GM12878 (cell line): ENCODE results near the gene PPIE. TPM values are rescaled to one million over a fixed set of nuclear protein-coding genes. Genes with fewer than 3 reads are reported as not detected.
"Not testable (repeated sequence)": the region's sequence is repeated elsewhere in the genome, so short reads cannot be mapped to it uniquely, and the experiment has no call there.

Experiments
- ATAC-seq: fragments of 200-7000 bp; cut with Tn5 transposase; 3 replicates; pipeline ENCODE4 v1.9.1; 2020; ENCODE audit warnings: mild to moderate bottlenecking, moderate library complexity
- BruUV-seq: library from RNA; stranded (reverse); fragments of 400-500 nt; replicated peaks from 2 replicates; lab custom pipeline; 2021; lab: Mats Ljungman, UMichigan
- CTCF ChIA-PET: fragments of 300-600 bp; sonication (Branson Sonifier 250); formaldehyde crosslinking; extraction: SDS; loops from one replicate; lab custom pipeline; 2021; ENCODE audit warnings: inconsistent platforms; lab: Yijun Ruan, JAX
- POLR2A ChIA-PET: fragments of 350-600 bp; formaldehyde crosslinking; extraction: SDS; loops from one replicate; lab custom pipeline; 2021; ENCODE audit warnings: inconsistent platforms; lab: Charles Lee
- RAD21 ChIA-PET: fragments of 300-600 bp; sonication (Branson Sonifier 250); formaldehyde crosslinking; loops from one replicate; lab custom pipeline; 2023; ENCODE audit warnings: antibody characterized with exemption; ENCODE audit not compliant: unreplicated experiment; lab: Charles Lee
- SMC1A ChIA-PET: fragments of 300-600 bp; sonication (Branson Sonifier 250); formaldehyde crosslinking; loops from one replicate; lab custom pipeline; 2023; ENCODE audit not compliant: unreplicated experiment, uncharacterized antibody; lab: Charles Lee
- DNase-seq: peaks from one replicate; pipeline ENCODE4 v3.0.0-alpha.2; 2011; ENCODE audit warnings: low read depth, low spot score
- FAIRE-seq: peaks from 3 replicates; lab custom pipeline; 2011; peaks lifted over from hg19 to GRCh38; lab: Jason Lieb, UNC
- H2AFZ ChIP-seq: 2 replicates; pipeline ENCODE4 v1.6.0; 2011; ENCODE audit warnings: low read depth, low read length, control low read depth; ENCODE audit not compliant: control insufficient read depth
- H3K27ac ChIP-seq: 2 replicates; pipeline ENCODE4 v1.5.1; 2011; ENCODE audit warnings: control low read depth; ENCODE audit not compliant: control insufficient read depth, insufficient read depth
- H3K27me3 ChIP-seq, 2 experiments: replicated peaks in 1 of 2; 2 replicates each; pipeline versions ENCODE4 v1.6.0 to v1.6.1; 2011; ENCODE audit warnings: low read length in 1 of 2; ENCODE audit not compliant: control insufficient read depth in 2 of 2, insufficient read depth in 2 of 2
- H3K36me3 ChIP-seq, 2 experiments: 2 replicates each; pipeline ENCODE4 v1.5.1; 2011; ENCODE audit warnings: low read length in 1 of 2; ENCODE audit not compliant: control insufficient read depth in 2 of 2, insufficient read depth in 2 of 2
- H3K4me1 ChIP-seq: 2 replicates; pipeline ENCODE4 v1.6.1; 2011; ENCODE audit warnings: mild to moderate bottlenecking, low read length, moderate library complexity, mixed read lengths; ENCODE audit not compliant: control insufficient read depth, insufficient read depth
- H3K4me2 ChIP-seq: 2 replicates; pipeline ENCODE4 v1.6.0; 2011; ENCODE audit warnings: control low read depth; ENCODE audit not compliant: control insufficient read depth, insufficient read depth
- H3K4me3 ChIP-seq: fragments of 200-600 bp; sonication (generic); 2 replicates; pipeline ENCODE4 v1.5.1; 2016
- H3K79me2 ChIP-seq: 2 replicates; pipeline ENCODE4 v1.6.0; 2011; ENCODE audit warnings: low read length; ENCODE audit not compliant: control insufficient read depth, insufficient read depth
- H3K9ac ChIP-seq: 2 replicates; pipeline ENCODE4 v1.8.0; 2011; ENCODE audit warnings: low read length, control low read depth, mixed read lengths; ENCODE audit not compliant: control insufficient read depth, insufficient read depth
- H3K9me3 ChIP-seq: replicated peaks from 3 replicates; pipeline ENCODE4 v1.5.1; 2011; ENCODE audit warnings: mild to moderate bottlenecking, low read length; ENCODE audit not compliant: control insufficient read depth, insufficient read depth
- H4K20me1 ChIP-seq: 2 replicates; pipeline ENCODE4 v1.6.0; 2011; ENCODE audit not compliant: control insufficient read depth, insufficient read depth
- CBFB ChIP-seq: IDR thresholded peaks from 2 replicates; pipeline ENCODE4 v1.6.1; 2016; ENCODE audit warnings: antibody characterized with exemption, low read depth
- HCFC1 ChIP-seq: fragments of 150-350 bp; IDR thresholded peaks from 2 replicates; pipeline ENCODE4 v1.6.1; 2014; ENCODE audit warnings: low read length
- POLR2A ChIP-seq: IDR thresholded peaks from 2 replicates; pipeline ENCODE4 v1.6.1; 2011; ENCODE audit warnings: low read depth, mild to moderate bottlenecking, low read length
- POLR2AphosphoS5 ChIP-seq: IDR thresholded peaks from 2 replicates; pipeline ENCODE4 v1.6.1; 2011; ENCODE audit warnings: mild to moderate bottlenecking, low read length, inconsistent platforms
- TCF12 ChIP-seq: IDR thresholded peaks from 2 replicates; pipeline ENCODE4 v1.6.1; 2011; ENCODE audit warnings: low read depth, mild to moderate bottlenecking, low read length
- WGBS: methylation state at CpG from one replicate; pipeline ENCODE4 v1.1.6; 2016; ENCODE audit warnings: low lambda C conversion rate; ENCODE audit not compliant: insufficient replicate concordance, insufficient coverage; ENCODE audit errors: missing lambda C conversion rate; 5-methylcytosine and 5-hydroxymethylcytosine counted together
- in situ Hi-C: fragments of 300-500 bp; cut with MboI; formaldehyde crosslinking; loops from 9 replicates; pipeline ENCODE4 v1.14.3; 2018; ENCODE audit warnings: mixed read lengths
- intact Hi-C: fragments of 100-400 bp; cut with micrococcal nuclease; formaldehyde crosslinking; loops from one replicate; pipeline ENCODE4 v1.14.2; 2022; ENCODE audit not compliant: unreplicated experiment
- polyA plus RNA-seq, 11 experiments: library from polyadenylated mRNA; depleted of rRNA in 4 of 11; unstranded in 6 of 11; stranded (reverse) in 5 of 11; fragments of >200 nt; fragmentation: Nextera tagmentation in 4 of 11; fragmentation: Illumina TruSeq in 1 of 11; extraction: Ambion mirVana in 4 of 11; extraction: Trizol in 1 of 11; gene quantifications; 1 replicate in 1 of 11; 2 replicates in 10 of 11; pipeline versions ENCODE4 v1.2.1 to v1.2.3, GENCODE V29; 2011 to 2016; ENCODE audit warnings: inconsistent platforms in 2 of 11, missing spikeins in 2 of 11, low read depth in 1 of 11
- total RNA-seq, 4 experiments: library from RNA; depleted of rRNA in 3 of 4; stranded (reverse); fragments of >200 nt in 3 of 4; fragmentation: Illumina TruSeq in 1 of 4; extraction: Trizol in 1 of 4; gene quantifications; 2 replicates each; pipeline versions ENCODE4 v1.2.1 to v1.2.3, GENCODE V29; 2013 to 2021
- TF ChIP-seq, protein P1 (sequence below): IDR thresholded peaks from 2 replicates; pipeline ENCODE4 v1.6.1; 2011; ENCODE audit warnings: low read depth, mild to moderate bottlenecking, low read length, moderate library complexity, borderline replicate concordance; ENCODE audit errors: extremely low read depth
- TF ChIP-seq, protein P2 (sequence below): IDR thresholded peaks from 2 replicates; pipeline ENCODE4 v1.6.1; 2011; ENCODE audit warnings: borderline replicate concordance, low read depth, mild to moderate bottlenecking, moderate library complexity, mixed read lengths, low read length; ENCODE audit not compliant: insufficient read depth; ENCODE audit errors: extremely low read length
- TF ChIP-seq, protein P3 (sequence below): fragments of 450-650 bp; IDR thresholded peaks from 2 replicates; pipeline ENCODE4 v1.6.1; 2016; ENCODE audit warnings: mild to moderate bottlenecking, moderate library complexity, borderline replicate concordance
- TF ChIP-seq, protein P4 (sequence below): fragments of 450-650 bp; IDR thresholded peaks from 2 replicates; pipeline ENCODE4 v1.6.1; 2016; ENCODE audit warnings: mild to moderate bottlenecking

PPIE gene
- total and polyA plus RNA-seq, 10 of the 15 experiments (the other 5 are each of a cell fraction or from before 2014, with no cell fraction given) = 36.6 to 163 (median 70.1) TPM

DNA sequence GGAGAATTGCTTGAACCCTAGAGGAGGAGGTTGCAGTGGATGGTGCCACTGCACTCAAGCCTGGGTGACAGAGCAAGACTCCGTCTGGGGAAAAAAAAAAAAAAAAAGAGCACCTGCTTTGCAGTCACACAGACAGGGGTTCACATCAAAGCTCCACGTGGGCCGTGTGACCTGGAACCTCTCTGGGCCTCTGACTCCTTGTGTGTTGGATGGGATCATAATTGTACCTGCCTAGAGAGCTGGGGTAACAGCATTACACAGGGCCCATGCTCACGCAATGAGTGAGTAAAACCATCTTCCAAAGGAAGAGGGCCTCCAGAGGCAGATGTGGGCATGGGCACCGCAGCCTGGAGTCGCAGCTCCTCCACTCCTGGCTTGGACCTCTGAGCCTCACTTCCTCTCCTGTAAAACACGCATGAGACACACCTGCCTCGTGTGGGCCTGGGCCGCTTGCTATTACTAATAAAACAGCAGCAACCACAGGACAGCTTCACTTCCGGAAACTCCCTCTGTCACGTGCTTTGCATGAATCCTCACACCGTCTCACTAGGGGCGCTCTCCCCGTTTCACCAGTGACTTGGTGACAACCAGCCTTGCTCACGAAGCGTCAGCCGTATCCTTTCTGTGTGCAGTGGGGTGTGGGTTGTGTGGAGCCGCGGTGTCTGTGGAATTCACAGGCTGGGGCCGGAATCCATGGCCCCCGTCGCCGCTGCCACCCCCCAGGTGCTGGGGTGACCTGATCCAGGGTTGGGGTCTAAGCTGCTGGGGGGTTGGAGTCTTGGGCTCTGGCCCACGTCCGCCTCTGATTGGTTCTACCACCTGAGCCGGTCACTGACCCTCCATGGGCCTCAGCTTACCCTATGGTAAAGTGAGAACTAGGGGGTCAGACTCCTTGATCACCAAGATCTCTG is 60.4 kb downstream of the PPIE start:
- H3K4me3 ChIP-seq, H3K36me3 ChIP-seq, H4K20me1 ChIP-seq, in situ Hi-C loops, H3K9me3 ChIP-seq, H3K4me1 ChIP-seq, H3K79me2 ChIP-seq, H3K27me3 ChIP-seq: not testable (repeated sequence)
- ChIA-PET POLR2A (interaction anchor here (0.7 to 1.5 kb wide), 5 partner anchors 9 to 677 kb away, joined by 3 to 4 read pairs (median 3); no protein-coding TSS in a partner anchor), CTCF (interaction anchor here (0.6 to 5.2 kb wide), 34 partner anchors 9 to 625 kb away, joined by 3 to 39 read pairs (median 4); partner anchors contain the start of genes NT5C1A and PPIE), SMC1A (interaction anchor here (0.7 to 2.4 kb wide), 14 partner anchors 9 to 240 kb away, joined by 3 to 5 read pairs (median 3); partner anchors contain the start of gene PPIE), RAD21 (interaction anchor here (0.7 to 3.4 kb wide), 11 partner anchors 10 to 193 kb away, joined by 3 to 9 read pairs (median 3); partner anchors contain the start of genes BMP8B and PPIE)
- Histone ChIP-seq H3K9ac (peak overlapping the region; percentile 8; the same call in 1 of the 2 replicates), H3K4me2 (peak overlapping the region; percentile 44), H3K27ac (peak overlapping the region; percentile 53), H2AFZ (peak overlapping the region; percentile 96)
- intact Hi-C loops = loop anchor here (1.0 to 5.0 kb wide), 2 partner anchors 97 to 192 kb away; no protein-coding TSS in a partner anchor
- FAIRE-seq = peak; percentile 96
- BruUV-seq = TSS peak; percentile 66
- ATAC-seq = peak; percentile 96
- WGBS = 18% methylated on average over 17 of the region's 26 CpGs
- peak; percentile 78 for DNase-seq
- TF ChIP-seq, protein P1, sequence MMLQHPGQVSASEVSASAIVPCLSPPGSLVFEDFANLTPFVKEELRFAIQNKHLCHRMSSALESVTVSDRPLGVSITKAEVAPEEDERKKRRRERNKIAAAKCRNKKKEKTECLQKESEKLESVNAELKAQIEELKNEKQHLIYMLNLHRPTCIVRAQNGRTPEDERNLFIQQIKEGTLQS = peak; percentile 55; the same call in 1 of the 2 replicates
- TF ChIP-seq, protein P2, sequence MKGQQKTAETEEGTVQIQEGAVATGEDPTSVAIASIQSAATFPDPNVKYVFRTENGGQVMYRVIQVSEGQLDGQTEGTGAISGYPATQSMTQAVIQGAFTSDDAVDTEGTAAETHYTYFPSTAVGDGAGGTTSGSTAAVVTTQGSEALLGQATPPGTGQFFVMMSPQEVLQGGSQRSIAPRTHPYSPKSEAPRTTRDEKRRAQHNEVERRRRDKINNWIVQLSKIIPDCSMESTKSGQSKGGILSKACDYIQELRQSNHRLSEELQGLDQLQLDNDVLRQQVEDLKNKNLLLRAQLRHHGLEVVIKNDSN = peak; percentile 80
- 0 out of 2 replicates have a peak, but pooled peaks have one; percentile 50 for TF ChIP-seq POLR2AphosphoS5
- TF ChIP-seq, protein P3, sequence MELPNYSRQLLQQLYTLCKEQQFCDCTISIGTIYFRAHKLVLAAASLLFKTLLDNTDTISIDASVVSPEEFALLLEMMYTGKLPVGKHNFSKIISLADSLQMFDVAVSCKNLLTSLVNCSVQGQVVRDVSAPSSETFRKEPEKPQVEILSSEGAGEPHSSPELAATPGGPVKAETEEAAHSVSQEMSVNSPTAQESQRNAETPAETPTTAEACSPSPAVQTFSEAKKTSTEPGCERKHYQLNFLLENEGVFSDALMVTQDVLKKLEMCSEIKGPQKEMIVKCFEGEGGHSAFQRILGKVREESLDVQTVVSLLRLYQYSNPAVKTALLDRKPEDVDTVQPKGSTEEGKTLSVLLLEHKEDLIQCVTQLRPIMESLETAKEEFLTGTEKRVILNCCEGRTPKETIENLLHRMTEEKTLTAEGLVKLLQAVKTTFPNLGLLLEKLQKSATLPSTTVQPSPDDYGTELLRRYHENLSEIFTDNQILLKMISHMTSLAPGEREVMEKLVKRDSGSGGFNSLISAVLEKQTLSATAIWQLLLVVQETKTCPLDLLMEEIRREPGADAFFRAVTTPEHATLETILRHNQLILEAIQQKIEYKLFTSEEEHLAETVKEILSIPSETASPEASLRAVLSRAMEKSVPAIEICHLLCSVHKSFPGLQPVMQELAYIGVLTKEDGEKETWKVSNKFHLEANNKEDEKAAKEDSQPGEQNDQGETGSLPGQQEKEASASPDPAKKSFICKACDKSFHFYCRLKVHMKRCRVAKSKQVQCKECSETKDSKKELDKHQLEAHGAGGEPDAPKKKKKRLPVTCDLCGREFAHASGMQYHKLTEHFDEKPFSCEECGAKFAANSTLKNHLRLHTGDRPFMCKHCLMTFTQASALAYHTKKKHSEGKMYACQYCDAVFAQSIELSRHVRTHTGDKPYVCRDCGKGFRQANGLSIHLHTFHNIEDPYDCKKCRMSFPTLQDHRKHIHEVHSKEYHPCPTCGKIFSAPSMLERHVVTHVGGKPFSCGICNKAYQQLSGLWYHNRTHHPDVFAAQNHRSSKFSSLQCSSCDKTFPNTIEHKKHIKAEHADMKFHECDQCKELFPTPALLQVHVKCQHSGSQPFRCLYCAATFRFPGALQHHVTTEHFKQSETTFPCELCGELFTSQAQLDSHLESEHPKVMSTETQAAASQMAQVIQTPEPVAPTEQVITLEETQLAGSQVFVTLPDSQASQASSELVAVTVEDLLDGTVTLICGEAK = peak; percentile 25; the same call in 1 of the 2 replicates
- peak; percentile 61; the same call in 1 of the 2 replicates for TF ChIP-seq TCF12
- peak; percentile 38; the same call in 1 of the 2 replicates for TF ChIP-seq CBFB
- TF ChIP-seq, protein P4, sequence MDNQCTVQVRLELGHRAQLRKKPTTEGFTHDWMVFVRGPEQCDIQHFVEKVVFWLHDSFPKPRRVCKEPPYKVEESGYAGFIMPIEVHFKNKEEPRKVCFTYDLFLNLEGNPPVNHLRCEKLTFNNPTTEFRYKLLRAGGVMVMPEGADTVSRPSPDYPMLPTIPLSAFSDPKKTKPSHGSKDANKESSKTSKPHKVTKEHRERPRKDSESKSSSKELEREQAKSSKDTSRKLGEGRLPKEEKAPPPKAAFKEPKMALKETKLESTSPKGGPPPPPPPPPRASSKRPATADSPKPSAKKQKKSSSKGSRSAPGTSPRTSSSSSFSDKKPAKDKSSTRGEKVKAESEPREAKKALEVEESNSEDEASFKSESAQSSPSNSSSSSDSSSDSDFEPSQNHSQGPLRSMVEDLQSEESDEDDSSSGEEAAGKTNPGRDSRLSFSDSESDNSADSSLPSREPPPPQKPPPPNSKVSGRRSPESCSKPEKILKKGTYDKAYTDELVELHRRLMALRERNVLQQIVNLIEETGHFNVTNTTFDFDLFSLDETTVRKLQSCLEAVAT = peak; percentile 28; the same call in 1 of the 2 replicates
- 0 out of 2 replicates have a peak, but pooled peaks have one; percentile 5 for TF ChIP-seq HCFC1
- TF ChIP-seq POLR2A = peak; percentile 61
